BE2C (cell line): ENCODE measurements around the gene TSPAN18.

ENCODE experiments used
- DNase-seq: peaks from one replicate; pipeline ENCODE4 v3.0.0-alpha.2; 2020
- H3K27me3 ChIP-seq: fragments of 250-450 bp; sonication (Bioruptor Pico); 2 replicates; pipeline ENCODE4 v1.5.1; 2020; ENCODE audit warnings: mild to moderate bottlenecking
- H3K36me3 ChIP-seq: fragments of 250-450 bp; sonication (Bioruptor Pico); 2 replicates; pipeline ENCODE4 v1.5.1; 2020; ENCODE audit warnings: mild to moderate bottlenecking
- H3K4me1 ChIP-seq: fragments of 250-450 bp; sonication (Bioruptor Pico); 2 replicates; pipeline ENCODE4 v1.5.1; 2020
- H3K4me3 ChIP-seq: 2 replicates; pipeline ENCODE4 v1.5.1; 2011; ENCODE audit warnings: low read depth, low read length
- H3K9me3 ChIP-seq: fragments of 250-450 bp; sonication (Bioruptor Pico); 2 replicates; pipeline ENCODE4 v1.5.1; 2020
- TF ChIP-seq, protein P1 (sequence below): IDR thresholded peaks from 2 replicates; pipeline ENCODE4 v1.5.1; 2012; ENCODE audit warnings: mild to moderate bottlenecking, low read depth, low read length

Gene TSPAN18

DNA sequence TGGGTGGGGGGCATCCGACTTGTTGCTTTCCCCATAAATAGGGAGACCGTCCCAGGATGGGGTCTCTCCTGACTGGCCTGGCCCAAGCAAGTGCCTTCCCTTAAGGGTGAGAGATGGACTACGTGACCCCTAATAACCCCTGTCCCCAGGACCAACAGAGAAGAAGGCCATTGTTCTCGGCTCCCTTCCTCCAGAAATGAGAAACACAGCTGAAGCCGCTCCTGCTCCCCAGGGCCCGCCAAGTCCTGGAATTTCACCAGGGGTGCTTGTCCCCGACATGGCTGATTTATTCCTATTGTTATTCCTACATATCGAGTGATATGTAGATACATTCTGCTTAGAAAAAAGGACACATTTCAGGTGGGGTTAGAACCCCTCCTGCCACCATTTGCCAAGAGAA, 123.2 kb downstream of the TSPAN18 start:
- H3K4me1 ChIP-seq, result no peaks in the 10 kb centered on the region
- no peaks in the 10 kb centered on the region for H3K27me3 ChIP-seq
- H3K9me3 ChIP-seq, result no peaks in the 10 kb centered on the region
- DNase-seq, result no peak
- H3K4me3 ChIP-seq, result no peak overlapping the region
- TF ChIP-seq, protein P1, sequence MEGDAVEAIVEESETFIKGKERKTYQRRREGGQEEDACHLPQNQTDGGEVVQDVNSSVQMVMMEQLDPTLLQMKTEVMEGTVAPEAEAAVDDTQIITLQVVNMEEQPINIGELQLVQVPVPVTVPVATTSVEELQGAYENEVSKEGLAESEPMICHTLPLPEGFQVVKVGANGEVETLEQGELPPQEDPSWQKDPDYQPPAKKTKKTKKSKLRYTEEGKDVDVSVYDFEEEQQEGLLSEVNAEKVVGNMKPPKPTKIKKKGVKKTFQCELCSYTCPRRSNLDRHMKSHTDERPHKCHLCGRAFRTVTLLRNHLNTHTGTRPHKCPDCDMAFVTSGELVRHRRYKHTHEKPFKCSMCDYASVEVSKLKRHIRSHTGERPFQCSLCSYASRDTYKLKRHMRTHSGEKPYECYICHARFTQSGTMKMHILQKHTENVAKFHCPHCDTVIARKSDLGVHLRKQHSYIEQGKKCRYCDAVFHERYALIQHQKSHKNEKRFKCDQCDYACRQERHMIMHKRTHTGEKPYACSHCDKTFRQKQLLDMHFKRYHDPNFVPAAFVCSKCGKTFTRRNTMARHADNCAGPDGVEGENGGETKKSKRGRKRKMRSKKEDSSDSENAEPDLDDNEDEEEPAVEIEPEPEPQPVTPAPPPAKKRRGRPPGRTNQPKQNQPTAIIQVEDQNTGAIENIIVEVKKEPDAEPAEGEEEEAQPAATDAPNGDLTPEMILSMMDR, result no peak
- H3K36me3 ChIP-seq, result no peaks in the 10 kb centered on the region

DNA sequence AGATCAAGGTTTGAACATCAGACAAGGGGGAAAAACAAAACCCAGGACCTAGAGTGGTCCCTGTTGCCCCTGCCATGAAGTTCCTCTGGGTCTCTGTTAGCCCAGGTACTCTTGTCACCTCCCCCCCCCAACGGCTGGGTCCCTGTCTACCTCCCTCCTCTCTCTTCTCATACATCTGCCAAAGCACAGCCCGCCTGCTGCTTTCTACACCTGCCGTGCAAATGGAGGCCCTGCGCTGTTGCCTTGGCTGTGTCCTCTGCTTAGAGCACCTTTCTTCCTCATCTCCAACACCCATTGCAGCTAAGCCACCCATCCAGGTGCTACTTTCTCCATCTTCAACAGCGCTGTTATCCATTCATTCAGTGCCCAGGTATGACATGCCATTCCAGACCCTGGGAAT, 124.7 kb downstream of the TSPAN18 start:
- Histone ChIP-seq H3K9me3 (no peaks in the 10 kb centered on the region), H3K27me3 (no peaks in the 10 kb centered on the region), H3K36me3 (no peaks in the 10 kb centered on the region), H3K4me3 (no peak overlapping the region), H3K4me1 (no peaks in the 10 kb centered on the region)
- TF ChIP-seq, protein P1, result no peak
- no peak for DNase-seq

DNA sequence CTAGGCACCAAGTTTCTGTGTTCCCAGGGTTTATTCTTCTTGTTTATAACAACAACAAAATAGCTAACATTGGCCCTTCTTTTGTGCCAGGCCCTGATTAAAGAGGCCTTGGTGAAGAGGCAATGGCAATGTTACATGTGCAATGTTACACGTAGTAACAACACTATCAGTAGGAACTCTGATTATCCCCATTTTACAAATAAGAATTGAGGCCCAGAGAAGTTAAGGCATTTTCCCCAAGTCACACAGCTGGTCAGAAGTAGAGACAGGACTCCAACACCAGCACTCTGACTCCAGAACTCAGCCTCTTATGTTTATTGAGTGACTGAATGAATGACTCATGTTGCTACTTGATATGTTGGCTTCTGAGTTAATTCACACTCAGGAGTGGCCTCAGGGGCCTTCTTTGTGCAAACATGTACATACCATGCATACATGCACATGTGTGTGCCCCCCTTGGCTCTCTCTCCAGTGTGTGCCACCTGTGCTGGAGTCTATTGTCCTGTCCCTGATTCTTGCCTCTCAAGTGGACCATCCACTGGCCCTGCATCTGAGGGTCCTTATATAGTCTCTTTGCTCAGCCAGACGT, 125.5 kb downstream of the TSPAN18 start:
- TF ChIP-seq, protein P1, result no peak

DNA sequence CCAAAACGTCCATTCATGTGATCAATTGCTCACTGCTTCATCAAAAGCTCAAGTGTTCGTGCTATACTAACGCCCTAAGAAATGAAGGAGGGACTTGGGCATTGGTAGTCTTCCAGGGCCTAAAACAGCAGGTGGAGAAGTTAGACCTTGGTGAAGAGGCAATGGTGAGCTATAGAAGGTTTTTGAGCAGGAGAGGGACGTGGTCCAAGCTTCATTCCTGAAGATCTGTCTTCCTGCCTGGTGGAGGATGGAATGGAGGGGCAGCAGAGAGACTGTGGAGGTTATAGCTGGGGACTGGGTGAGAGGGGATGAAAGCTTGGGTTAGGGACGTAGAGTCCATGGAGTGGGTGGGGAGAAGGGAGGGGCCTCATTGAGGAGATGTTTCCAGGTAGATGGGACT, 126.2 kb downstream of the TSPAN18 start:
- Histone ChIP-seq H3K4me1 (no peaks in the 10 kb centered on the region), H3K27me3 (no peaks in the 10 kb centered on the region), H3K4me3 (no peak overlapping the region), H3K9me3 (no peaks in the 10 kb centered on the region), H3K36me3 (no peaks in the 10 kb centered on the region)
- no peak for DNase-seq
- TF ChIP-seq, protein P1, result no peak

More for the DNA sequence above, 125.5 kb downstream of the TSPAN18 start:
- Histone ChIP-seq H3K9me3 (no peaks in the 10 kb centered on the region), H3K27me3 (no peaks in the 10 kb centered on the region), H3K4me1 (no peaks in the 10 kb centered on the region), H3K36me3 (no peaks in the 10 kb centered on the region), H3K4me3 (no peak overlapping the region)
- no peak for DNase-seq

DNA sequence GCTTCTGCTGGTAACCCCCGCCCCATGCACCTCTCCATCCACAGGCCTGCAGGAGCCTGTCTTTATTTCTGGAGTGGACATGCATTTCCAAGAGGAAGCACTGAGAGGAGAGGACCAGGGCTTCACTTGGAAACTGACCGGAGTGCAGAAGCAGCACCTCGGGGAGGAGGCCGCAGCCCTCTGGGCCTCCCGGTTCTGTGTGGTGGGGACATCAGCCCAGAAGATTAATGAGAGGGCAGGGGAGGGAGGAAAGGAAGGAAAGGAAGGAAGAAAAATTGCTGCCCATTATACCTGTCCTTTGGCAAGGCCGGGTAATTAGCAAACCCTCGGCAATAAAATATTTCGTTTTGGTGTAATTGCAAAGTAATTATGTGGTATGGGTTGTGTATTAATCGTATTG, 126.9 kb downstream of the TSPAN18 start:
- DNase-seq, result no peak
- TF ChIP-seq, protein P1, result no peak
- no peaks in the 10 kb centered on the region for H3K36me3 ChIP-seq
- H3K4me1 ChIP-seq, result no peaks in the 10 kb centered on the region
- H3K9me3 ChIP-seq, result no peaks in the 10 kb centered on the region
- H3K4me3 ChIP-seq, result no peak overlapping the region
- H3K27me3 ChIP-seq, result no peaks in the 10 kb centered on the region

DNA sequence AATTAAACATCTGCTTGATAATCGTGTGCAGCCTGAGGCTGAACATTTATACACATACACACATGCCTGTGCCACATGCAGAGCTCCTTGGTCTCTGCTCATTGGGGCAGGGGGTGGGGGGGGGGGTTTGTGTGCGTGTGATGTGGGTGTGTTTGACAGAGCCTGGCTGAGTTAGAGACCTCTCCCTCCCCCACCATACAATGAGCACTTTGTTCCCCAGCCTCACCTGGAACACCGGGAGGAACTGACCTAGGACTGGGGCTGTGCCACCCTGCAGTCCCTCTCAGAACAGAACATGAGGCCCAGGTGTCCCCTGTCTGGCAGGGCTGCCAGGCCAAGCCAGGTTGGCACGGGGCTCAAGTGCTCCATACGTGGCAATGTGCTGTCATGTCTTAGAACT, 127.3 kb downstream of the TSPAN18 start:
- Histone ChIP-seq H3K36me3 (no peaks in the 10 kb centered on the region), H3K9me3 (no peaks in the 10 kb centered on the region), H3K27me3 (no peaks in the 10 kb centered on the region), H3K4me3 (no peak overlapping the region), H3K4me1 (no peaks in the 10 kb centered on the region)
- TF ChIP-seq, protein P1, result no peak
- DNase-seq, result no peak
